ENCODE data around the gene LMOD3.

Gene LMOD3

DNA sequence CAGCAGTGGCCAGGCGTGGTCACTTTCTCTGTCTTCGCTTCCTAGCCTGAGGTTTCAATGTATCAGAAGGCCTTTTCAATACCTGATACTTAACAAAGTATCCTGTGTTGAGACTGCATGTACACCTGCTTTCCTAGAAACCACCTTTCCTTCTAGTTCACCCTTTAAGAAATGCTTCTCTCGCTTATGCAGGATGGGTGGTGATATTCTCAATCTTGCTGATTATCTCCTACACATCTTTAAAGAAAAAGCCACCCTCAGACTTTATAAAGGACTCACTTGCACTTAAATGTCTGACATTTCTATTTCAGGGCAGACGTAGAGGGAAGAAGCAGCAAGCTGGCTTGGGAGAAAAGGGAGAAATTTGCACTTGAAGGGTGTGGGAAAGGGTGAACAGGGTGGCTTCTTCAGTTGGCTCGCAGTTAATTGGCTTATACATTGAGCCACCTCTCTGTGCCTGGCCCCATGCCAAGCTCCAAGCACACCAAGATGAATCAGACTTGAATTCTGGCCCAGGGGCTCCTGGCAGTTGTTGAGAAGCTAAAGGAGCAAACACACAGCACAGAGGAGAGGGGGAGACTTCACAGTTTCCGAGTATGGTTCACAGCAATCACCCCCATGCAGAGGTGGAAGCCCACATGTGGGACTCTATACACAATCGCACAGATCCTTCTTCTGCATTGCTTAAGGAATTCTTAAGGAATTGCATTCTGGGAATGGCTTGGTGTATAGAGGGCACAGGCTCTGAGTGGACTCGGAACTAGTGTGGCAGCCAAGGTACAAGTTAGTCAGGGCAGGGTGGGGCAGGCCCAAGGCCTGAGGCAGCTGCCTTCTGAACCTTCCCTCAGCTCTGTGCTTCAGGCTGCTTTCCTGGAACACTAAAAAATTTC, 36.3 kb downstream of the LMOD3 start:
- TF ChIP-seq CTCF (IDR thresholded peaks at IDR 0.05; ENCODE audit: low read depth, low read length): no peak
- peak overlapping the region; percentile 93 for H3K4me3 ChIP-seq (ENCODE audit: low read depth, low read length)
- DNase-seq (ENCODE audit: low read depth, low spot score): peak; percentile 96
- in situ Hi-C loops (cut with HindIII; ENCODE audit: low sequenced_read_pairs): no loop called here

DNA sequence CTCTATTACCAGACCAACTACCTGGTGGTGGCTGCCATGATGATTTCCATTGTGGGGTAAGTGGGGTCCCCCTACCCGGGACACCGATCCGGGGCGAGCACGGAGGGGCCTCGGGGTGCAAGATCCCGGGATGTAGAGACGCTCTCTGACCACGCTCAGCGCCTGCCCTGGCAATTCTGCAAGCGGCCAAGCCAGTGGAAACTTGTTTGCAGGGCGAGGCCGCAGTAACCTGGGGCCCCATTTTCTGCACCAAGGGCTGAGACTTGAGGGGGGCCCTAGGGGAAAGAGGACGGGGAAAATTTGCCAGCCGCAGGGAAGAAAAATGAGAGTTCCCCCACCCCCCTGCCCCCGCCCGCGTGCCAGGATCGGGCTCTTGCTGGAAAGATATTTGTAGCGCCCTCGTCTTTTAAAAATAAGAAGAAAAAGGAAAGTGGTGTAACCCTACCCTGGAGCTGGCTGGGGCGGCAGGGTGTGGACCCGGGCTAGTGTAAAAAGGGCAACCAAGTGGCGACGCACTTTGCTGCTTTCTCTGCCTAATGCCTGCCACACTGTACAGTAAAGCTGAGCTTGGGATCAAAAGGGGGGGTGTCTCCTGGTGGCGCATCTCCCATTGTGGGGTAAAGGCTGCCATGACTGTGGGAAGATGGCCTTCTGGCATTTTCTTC, 37.1 kb downstream of the LMOD3 start:
- in situ Hi-C loops (cut with HindIII; ENCODE audit: low sequenced_read_pairs): no loop called here
- H3K4me3 ChIP-seq (ENCODE audit: low read depth, low read length): peak overlapping the region; percentile 93
- no peak for DNase-seq (ENCODE audit: low read depth, low spot score)
- TF ChIP-seq CTCF (IDR thresholded peaks at IDR 0.05; ENCODE audit: low read depth, low read length): no peak

DNA sequence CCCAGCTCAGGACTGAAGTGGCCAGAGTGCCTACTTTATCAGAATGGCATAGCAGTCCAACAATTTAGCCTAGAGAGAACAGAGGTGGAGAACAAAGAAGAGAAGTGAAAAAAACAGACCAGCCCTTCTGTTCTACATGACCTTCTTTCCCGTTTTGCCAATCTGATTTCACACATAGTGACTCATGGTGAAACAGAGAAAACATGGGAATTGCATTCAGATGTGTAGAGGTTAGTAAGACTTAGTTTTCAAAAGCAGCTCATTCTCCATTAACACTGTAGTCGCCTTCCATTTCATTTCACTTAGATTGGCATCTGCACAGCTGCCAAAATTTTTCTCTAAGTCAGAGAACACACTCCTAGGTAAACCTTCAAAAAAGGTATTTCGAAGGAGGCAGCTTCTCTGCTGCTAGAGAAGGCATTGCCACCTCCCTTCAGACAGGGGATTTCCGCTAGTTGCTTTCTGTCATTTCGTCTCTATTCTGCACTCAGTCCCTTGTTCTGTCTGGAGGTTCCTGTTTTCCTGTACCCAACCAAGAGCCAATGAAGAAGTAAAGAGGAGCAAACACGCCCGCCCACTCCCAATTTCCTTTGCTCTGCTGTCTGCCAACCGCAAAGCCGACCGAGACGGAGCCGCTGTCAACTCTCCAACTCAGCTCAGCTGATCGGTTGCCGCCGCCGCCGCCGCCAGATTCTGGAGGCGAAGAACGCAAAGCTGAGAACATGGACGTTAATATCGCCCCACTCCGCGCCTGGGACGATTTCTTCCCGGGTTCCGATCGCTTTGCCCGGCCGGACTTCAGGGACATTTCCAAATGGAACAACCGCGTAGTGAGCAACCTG, 37.8 kb downstream of the LMOD3 start, which contains the start of gene ARL6IP5:
ARL6IP5 (plus strand) TSS at position 612 of the 842 bp plus-strand sequence; CDS start at position 723, 111 bp downstream.
- peak; percentile 95 for DNase-seq (ENCODE audit: low read depth, low spot score)
- peak within 1 kb of the TSS; percentile 93 for H3K4me3 ChIP-seq (ENCODE audit: low read depth, low read length)
- in situ Hi-C loops (cut with HindIII; ENCODE audit: low sequenced_read_pairs): no loop called here
- TF ChIP-seq CTCF (IDR thresholded peaks at IDR 0.05; ENCODE audit: low read depth, low read length): no peak

DNA sequence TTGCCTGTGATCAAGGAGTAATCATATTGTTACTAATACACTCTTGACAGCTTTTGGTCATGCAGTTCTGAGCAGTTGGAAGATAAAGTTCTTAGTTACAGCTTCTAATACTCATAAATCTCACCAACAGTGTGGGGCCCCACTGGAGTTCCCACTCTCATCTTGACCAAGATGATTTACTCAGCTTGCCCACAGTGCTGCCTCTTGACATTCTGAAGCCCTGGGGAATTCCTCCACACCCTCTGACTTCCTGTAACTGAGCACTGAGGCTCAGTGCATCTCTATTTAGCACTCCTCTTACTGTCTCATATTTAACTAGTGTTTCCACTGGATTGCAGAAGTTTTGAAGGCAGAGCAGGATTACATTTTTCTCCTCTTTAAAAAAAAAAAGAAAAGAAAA, 39.6 kb downstream of the LMOD3 start:
- DNase-seq (ENCODE audit: low read depth, low spot score): peak; percentile 83
- H3K4me3 ChIP-seq (ENCODE audit: low read depth, low read length): no peak overlapping the region
- in situ Hi-C loops (cut with HindIII; ENCODE audit: low sequenced_read_pairs): no loop called here
- TF ChIP-seq CTCF (IDR thresholded peaks at IDR 0.05; ENCODE audit: low read depth, low read length): no peak

DNA sequence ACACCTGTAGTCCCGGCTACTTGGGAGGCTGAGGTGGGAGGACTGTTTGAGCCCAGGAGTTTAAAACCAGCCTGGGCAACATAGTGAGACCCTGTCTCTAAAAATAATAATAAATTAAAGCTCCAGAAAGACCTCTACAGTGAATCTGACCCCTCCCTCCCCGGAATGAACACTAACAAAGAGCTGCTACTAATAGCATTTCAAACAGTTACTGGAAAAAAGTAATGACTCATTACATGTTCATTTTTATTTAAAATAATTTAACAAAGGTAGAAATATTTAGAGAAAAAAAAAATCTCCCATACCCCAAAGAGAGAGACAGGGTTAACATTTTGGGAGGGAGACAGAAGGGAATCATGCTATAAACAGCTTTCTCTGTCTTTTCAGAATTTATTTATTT, 40.0 kb downstream of the LMOD3 start:
- no peak overlapping the region for H3K4me3 ChIP-seq (ENCODE audit: low read depth, low read length)
- in situ Hi-C loops (cut with HindIII; ENCODE audit: low sequenced_read_pairs): no loop called here
- no peak for TF ChIP-seq CTCF (IDR thresholded peaks at IDR 0.05; ENCODE audit: low read depth, low read length)
- DNase-seq (ENCODE audit: low read depth, low spot score): no peak

DNA sequence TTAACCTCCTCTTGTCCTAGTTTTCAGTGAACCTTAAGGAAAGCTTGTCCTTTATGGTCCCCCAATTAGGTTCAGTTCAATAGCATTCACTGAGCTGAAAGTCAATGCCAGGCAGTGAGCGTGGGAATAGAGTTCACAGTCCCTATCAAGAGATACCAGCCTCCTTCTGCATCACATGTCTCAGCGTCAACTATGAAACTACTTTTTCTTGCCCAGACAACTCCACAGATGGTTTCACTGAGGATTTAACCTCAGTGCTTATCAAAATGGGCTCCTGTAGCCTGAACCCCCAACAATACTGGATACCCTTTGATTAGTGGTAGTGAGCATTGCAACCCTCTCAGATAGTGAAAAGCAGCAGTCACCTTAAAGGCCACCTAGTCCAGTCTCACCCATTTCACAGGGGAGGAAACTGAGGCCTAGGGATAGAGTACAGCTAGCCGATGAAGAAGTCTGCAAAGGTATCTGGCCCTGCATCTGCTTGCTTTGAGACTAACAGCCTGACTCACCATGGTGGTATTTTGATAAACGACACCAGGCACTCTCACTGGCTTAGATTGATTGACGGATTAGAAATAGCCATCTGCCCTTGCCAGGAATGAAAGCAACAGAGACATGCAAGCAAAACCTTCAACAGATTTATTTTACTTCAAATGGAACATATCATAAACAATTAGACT, 40.7 kb downstream of the LMOD3 start:
- TF ChIP-seq CTCF (IDR thresholded peaks at IDR 0.05; ENCODE audit: low read depth, low read length): no peak
- H3K4me3 ChIP-seq (ENCODE audit: low read depth, low read length): no peak overlapping the region
- in situ Hi-C loops (cut with HindIII; ENCODE audit: low sequenced_read_pairs): no loop called here

More for the DNA sequence above, 40.7 kb downstream of the LMOD3 start:
- no peak for DNase-seq (ENCODE audit: low read depth, low spot score)
